SU-DHL-6 (cell line): ENCODE data around the gene KRT75.
A peak's percentile ranks its signal among the peaks of the same experiment; 100 is the strongest.

Experiments
- H2AFZ ChIP-seq: fragments of 200-600 bp; sonication (generic); 2 replicates; pipeline ENCODE4 v1.6.1; 2014; ENCODE audit warnings: low read depth, mild to moderate bottlenecking, moderate library complexity, mixed read lengths, antibody characterized with exemption, low read length; ENCODE audit not compliant: severe bottlenecking
- H3F3A ChIP-seq: fragments of 200-600 bp; shearing (Covaris generic); 2 replicates; pipeline ENCODE4 v1.6.0; 2016; ENCODE audit warnings: antibody characterized with exemption, mild to moderate bottlenecking; ENCODE audit not compliant: insufficient read depth
- H3K27ac ChIP-seq: fragments of 200-600 bp; sonication (generic); 2 replicates; pipeline ENCODE4 v1.5.1; 2016; ENCODE audit warnings: low read depth, mild to moderate bottlenecking, low read length, moderate library complexity, mixed read lengths
- H3K27me3 ChIP-seq: fragments of 200-600 bp; sonication (generic), shearing (Covaris generic); 2 replicates; pipeline ENCODE4 v1.6.0; 2014; ENCODE audit warnings: mild to moderate bottlenecking, low read length
- H3K36me3 ChIP-seq: fragments of 200-600 bp; sonication (generic); 2 replicates; pipeline ENCODE4 v1.6.1; 2014; ENCODE audit warnings: mild to moderate bottlenecking, low read length, mixed read lengths
- H3K4me2 ChIP-seq: fragments of 300-600, 200-600 bp; shearing (Covaris generic), sonication (generic); 2 replicates; pipeline ENCODE4 v1.6.0; 2014; ENCODE audit warnings: low read length, low read depth, mild to moderate bottlenecking; ENCODE audit not compliant: poor library complexity, severe bottlenecking
- H3K4me3 ChIP-seq: fragments of 200-600 bp; sonication (generic); 2 replicates; pipeline ENCODE4 v1.5.1; 2014; ENCODE audit warnings: antibody characterized with exemption, low read length, mild to moderate bottlenecking, mixed read lengths; ENCODE audit not compliant: insufficient read depth, poor library complexity, severe bottlenecking
- H3K79me2 ChIP-seq: fragments of 200-600 bp; sonication (generic); 2 replicates; pipeline ENCODE4 v1.6.1; 2014; ENCODE audit warnings: mild to moderate bottlenecking, low read length, moderate library complexity; ENCODE audit not compliant: insufficient read depth
- H3K9ac ChIP-seq: fragments of 200-600 bp; sonication (generic); 2 replicates; pipeline ENCODE4 v1.7.0; 2014; ENCODE audit warnings: mild to moderate bottlenecking, low read length
- H3K9me2 ChIP-seq: fragments of 200-600 bp; sonication (generic); replicated peaks from 2 replicates; pipeline ENCODE4 v1.6.1; 2014; ENCODE audit warnings: low read length; ENCODE audit not compliant: insufficient read depth
- H3K9me3 ChIP-seq: fragments of 200-600 bp; sonication (generic); 2 replicates; pipeline ENCODE4 v1.6.1; 2014; ENCODE audit warnings: low read length, mixed read lengths; ENCODE audit not compliant: insufficient read depth
- H4K20me1 ChIP-seq: fragments of 200-600 bp; sonication (generic); 2 replicates; pipeline ENCODE4 v1.6.1; 2014; ENCODE audit warnings: low read depth, mild to moderate bottlenecking, antibody characterized with exemption, low read length, moderate library complexity, mixed read lengths
- EZH2phosphoT487 ChIP-seq: fragments of 200-600 bp; sonication (generic), shearing (Covaris generic); conservative IDR thresholded peaks from 2 replicates; pipeline ENCODE4 v1.6.1; 2018; ENCODE audit warnings: mild to moderate bottlenecking, antibody characterized with exemption, low read length, moderate library complexity, mixed read lengths
- TF ChIP-seq, protein P1 (sequence below): fragments of 200-600 bp; sonication (generic); IDR thresholded peaks from one replicate; pipeline ENCODE4 v1.5.1; 2017; ENCODE audit warnings: antibody characterized with exemption, mild to moderate bottlenecking, low read length, moderate library complexity; ENCODE audit not compliant: insufficient read depth, poor library complexity, severe bottlenecking

The KRT75 gene

DNA sequence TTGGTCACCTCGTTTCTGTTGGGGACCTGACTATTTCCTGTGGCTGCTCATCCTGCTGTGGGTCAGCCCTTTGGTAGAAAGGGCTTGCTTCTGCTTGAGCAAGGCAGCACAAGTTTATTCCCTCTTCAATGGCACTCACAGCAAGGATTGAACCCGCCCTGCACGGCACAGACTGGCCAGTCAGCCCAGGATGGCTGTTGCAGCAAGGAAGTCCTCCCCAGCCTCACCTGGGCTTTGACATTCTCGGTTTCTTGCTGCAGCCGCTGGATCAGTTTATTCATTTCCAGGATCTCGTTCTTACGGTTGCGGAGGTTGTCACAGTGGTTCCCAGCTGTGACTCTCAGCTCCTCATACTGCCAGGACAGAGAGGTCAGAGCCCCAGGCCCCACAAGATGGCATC, 37.5 kb downstream of the KRT75 start:
- Histone ChIP-seq H3K9ac (no peak overlapping the region), H3K27ac (no peak overlapping the region), H3K4me2 (no peak overlapping the region), H3K9me2 (no peaks in the 10 kb centered on the region), H2AFZ (no peak overlapping the region), H3K27me3 (no peaks in the 10 kb centered on the region), H3K79me2 (no peaks in the 10 kb centered on the region), H3K9me3 (no peaks in the 10 kb centered on the region), H3K4me3 (no peak overlapping the region), H3F3A (no peaks in the 10 kb centered on the region), H3K36me3 (no peaks in the 10 kb centered on the region), H4K20me1 (no peaks in the 10 kb centered on the region)
- TF ChIP-seq EZH2phosphoT487: no peak
- TF ChIP-seq, protein P1, sequence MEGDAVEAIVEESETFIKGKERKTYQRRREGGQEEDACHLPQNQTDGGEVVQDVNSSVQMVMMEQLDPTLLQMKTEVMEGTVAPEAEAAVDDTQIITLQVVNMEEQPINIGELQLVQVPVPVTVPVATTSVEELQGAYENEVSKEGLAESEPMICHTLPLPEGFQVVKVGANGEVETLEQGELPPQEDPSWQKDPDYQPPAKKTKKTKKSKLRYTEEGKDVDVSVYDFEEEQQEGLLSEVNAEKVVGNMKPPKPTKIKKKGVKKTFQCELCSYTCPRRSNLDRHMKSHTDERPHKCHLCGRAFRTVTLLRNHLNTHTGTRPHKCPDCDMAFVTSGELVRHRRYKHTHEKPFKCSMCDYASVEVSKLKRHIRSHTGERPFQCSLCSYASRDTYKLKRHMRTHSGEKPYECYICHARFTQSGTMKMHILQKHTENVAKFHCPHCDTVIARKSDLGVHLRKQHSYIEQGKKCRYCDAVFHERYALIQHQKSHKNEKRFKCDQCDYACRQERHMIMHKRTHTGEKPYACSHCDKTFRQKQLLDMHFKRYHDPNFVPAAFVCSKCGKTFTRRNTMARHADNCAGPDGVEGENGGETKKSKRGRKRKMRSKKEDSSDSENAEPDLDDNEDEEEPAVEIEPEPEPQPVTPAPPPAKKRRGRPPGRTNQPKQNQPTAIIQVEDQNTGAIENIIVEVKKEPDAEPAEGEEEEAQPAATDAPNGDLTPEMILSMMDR: no peak

DNA sequence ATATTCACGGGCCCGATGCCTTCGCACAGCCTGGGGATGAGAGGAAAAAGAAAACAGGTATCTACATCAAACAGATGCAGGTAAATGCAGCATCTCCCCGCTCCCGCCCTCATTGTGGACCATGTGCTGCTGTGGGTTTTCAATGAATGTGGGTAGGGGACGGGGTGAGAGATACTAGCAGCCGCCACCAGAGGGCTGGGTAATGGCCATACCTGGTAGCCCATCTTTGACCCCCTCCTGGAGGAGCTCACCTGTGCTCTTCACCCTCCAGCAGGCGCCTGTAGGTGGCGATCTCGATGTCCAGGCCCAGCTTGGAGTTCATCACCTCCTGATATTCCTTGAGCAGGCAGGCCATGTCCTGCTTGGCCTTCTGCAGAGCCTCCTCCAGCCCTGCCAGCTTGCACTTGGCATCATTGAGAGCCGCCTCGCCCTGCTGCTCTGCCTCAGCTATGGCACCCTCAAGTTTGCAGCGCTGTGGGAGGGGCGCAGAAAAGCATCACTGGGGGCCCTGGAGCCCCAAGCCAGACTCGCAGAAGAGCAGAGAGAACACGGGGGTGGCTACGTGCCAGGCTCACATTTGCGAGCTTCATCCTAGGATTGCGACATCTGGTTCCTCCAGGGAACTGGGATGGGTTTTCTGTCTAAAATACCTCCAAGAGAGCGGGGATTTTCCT, 38.3 kb downstream of the KRT75 start:
- Histone ChIP-seq H3F3A (no peaks in the 10 kb centered on the region), H3K27ac (no peak overlapping the region), H3K4me3 (no peak overlapping the region), H4K20me1 (no peaks in the 10 kb centered on the region), H3K36me3 (no peaks in the 10 kb centered on the region), H3K79me2 (no peaks in the 10 kb centered on the region), H3K9me3 (no peaks in the 10 kb centered on the region), H3K9me2 (no peaks in the 10 kb centered on the region), H3K27me3 (no peaks in the 10 kb centered on the region), H2AFZ (no peak overlapping the region), H3K9ac (no peak overlapping the region), H3K4me2 (no peak overlapping the region)
- TF ChIP-seq, protein P1: peak; percentile 44
- TF ChIP-seq EZH2phosphoT487: no peak

DNA sequence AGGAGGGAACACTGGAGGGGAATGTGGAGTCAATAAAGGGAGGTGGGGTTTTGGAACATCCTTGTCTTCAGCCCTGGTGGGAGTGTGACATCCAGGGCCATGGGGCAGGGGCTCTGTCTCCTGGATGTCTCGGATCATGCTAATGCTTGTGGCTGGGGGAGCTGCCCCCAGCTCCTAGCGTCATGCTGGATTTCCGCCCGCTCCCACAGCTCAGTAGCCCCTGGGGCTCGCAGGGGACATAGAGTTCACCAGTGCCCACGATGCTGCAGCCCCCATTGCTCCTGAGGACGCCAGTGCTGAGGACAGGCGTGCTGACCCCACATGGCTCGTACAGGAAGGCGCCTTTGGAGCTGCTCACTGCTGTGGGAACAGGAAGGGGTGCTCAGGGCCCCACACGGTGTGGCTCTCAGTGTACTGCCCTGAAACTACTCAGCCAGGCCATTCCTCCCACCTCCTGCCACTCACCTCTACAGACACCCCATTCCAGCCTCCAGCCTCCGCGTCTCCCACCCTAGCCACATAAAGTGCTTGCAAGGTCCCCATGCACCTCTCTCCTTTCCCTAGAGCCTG, 39.2 kb downstream of the KRT75 start:
- Histone ChIP-seq H3K27ac (no peak overlapping the region), H3K27me3 (no peaks in the 10 kb centered on the region)
- TF ChIP-seq EZH2phosphoT487: no peak

DNA sequence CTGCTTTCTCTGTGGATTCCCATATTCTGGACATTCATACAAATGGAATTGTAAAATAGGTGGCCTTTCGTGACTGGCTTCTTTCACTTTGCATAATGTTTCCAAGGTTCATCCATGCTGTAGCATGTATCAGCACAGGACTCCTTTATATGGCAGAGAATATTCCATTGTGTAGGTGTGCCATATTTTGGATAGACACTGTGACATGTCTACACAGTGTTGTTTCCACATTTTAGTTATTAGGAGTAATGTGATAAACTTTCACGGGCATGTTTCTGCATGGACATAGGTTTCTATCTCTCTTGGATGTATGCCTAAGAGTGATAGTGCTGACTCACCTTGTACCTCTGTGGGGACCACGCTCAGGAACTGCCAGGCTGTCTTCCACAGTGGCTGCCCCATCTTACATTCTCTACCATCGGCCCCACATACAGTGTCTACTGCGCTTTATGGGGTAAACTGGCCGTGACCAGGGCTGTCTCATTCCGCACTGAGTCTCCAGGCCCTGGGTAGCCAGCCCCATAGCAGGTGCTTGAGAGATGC, 41.6 kb downstream of the KRT75 start:
- Histone ChIP-seq H3K9ac (no peak overlapping the region), H3K9me2 (no peaks in the 10 kb centered on the region), H3K36me3 (no peaks in the 10 kb centered on the region), H3F3A (no peaks in the 10 kb centered on the region), H3K27me3 (no peaks in the 10 kb centered on the region), H3K9me3 (no peaks in the 10 kb centered on the region), H4K20me1 (no peaks in the 10 kb centered on the region), H3K4me3 (no peak overlapping the region), H2AFZ (no peak overlapping the region), H3K4me2 (no peak overlapping the region), H3K27ac (no peak overlapping the region), H3K79me2 (no peaks in the 10 kb centered on the region)
- no peak for TF ChIP-seq EZH2phosphoT487
- TF ChIP-seq, protein P1: no peak

More for the DNA sequence above, 39.2 kb downstream of the KRT75 start:
- no peak overlapping the region for H3K4me2 ChIP-seq
- H2AFZ ChIP-seq: no peak overlapping the region
- no peak overlapping the region for H3K4me3 ChIP-seq
- no peaks in the 10 kb centered on the region for H3F3A ChIP-seq
- H3K9ac ChIP-seq: no peak overlapping the region
- H4K20me1 ChIP-seq: no peaks in the 10 kb centered on the region
- no peaks in the 10 kb centered on the region for H3K79me2 ChIP-seq
- no peaks in the 10 kb centered on the region for H3K9me3 ChIP-seq
- H3K9me2 ChIP-seq: no peaks in the 10 kb centered on the region
- H3K36me3 ChIP-seq: no peaks in the 10 kb centered on the region
